HG02852 (cell line): Measurements from ENCODE around the gene CROCC.
A peak's percentile ranks its signal among the peaks of the same experiment; 100 is the strongest.
"Not testable (repeated sequence)": the region's sequence is repeated elsewhere in the genome, so short reads cannot be mapped to it uniquely, and the experiment has no call there.

Experiments
- ATAC-seq: cut with Tn5 transposase; IDR thresholded peaks from one replicate; pipeline ENCODE4 v1.9.1; 2021; ENCODE audit warnings: mild to moderate bottlenecking, moderate library complexity; ENCODE audit not compliant: unreplicated experiment

CROCC gene

GRCh38 chr1:16936580-16936979 is 14.8 kb downstream of the CROCC start:
- not testable (repeated sequence) for ATAC-seq

DNA sequence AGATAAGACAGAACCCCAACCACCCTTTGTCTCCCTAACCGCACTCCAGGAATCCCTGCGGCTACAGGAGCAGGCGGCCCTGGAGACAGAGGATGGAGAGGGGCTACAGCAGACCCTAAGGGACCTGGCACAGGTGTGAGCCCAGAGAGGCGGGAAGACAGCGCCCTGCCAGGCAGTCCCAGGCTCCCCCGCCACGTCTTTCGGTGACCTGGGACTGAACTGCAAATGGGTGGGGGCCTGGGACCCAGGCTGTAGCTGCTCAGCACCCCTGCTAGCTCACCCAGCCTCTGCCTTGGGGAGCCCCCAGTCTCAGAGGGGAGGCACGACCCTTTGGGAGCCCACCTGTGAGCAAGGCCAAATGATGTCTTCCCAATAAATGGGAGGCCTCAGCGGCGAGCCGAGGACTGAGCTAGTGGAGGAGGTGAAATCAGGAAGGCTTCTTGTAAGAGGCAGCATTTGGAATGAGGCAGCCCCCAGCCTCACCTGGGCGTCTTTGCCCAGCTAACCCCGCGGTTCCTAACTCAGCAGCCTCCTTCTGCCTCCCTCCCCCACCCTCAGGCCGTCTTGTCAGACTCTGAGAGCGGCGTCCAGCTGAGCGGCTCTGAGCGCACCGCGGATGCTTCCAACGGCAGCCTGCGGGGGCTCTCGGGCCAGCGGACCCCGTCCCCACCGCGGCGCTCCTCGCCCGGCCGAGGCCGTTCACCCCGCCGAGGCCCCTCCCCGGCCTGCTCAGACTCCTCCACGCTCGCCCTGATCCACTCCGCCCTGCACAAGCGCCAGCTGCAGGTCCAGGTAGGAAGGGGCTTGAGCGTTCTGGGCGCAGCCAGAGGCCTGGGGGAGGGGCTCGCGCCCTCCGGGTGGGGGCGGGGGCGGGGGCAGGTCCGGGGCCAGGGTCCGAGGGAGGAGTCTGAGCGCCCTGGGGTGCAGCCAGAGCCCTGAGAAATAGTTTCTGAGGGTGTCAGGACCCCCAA is 16.9 kb downstream of the CROCC start:
- ATAC-seq: no peak

DNA sequence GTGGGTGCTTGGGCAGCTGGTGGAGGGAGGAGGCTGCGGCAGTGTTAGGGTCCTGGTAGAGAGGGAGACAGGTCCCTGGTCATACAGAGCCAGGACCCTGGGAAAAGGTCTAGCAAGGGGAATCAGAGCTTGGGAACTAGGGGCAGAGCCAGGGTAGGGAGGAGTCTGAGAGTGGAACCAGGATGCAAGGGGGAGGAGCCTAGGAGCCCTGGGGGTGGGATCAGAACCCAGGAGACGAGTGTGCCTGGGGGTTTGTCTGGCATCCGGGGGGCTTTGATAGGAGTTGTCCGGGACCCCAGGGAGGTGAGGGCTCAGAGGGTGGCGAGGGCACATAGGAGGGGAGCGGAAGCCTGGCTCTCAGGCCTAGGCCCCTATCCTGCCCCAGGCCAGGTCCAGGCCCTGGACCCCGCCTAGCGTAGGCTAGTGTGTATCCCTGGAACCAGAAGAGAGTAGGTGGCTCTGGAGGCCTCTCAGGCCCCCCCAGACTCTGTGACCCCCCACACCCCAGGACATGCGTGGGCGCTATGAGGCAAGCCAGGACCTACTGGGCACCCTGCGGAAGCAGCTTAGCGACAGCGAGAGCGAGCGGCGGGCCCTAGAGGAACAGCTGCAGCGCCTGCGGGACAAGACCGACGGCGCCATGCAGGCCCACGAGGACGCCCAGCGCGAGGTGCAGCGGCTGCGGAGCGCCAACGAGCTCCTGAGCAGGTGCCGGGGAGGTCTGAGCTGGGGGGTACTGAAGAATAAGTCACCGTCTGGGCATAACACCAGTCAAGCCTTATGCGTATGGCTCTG is 17.9 kb downstream of the CROCC start:
- ATAC-seq: not testable (repeated sequence)

DNA sequence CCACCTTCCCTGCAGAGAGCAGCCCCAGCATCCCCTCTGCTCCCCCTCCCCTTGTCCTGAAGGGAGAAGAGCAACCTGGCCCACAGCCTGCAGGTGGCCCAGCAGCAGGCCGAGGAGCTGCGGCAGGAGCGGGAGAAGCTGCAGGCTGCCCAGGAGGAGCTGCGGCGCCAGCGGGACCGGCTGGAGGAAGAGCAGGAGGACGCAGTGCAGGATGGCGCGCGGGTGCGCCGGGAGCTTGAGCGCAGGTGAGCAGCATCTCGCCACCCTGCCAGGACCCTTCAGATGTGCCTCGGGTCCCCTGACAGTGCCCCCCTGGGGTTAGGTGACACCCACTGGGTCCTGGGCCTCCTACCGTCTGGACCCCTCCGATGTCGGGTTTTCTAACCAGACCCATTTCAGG is 22.3 kb downstream of the CROCC start:
- ATAC-seq: no peak

DNA sequence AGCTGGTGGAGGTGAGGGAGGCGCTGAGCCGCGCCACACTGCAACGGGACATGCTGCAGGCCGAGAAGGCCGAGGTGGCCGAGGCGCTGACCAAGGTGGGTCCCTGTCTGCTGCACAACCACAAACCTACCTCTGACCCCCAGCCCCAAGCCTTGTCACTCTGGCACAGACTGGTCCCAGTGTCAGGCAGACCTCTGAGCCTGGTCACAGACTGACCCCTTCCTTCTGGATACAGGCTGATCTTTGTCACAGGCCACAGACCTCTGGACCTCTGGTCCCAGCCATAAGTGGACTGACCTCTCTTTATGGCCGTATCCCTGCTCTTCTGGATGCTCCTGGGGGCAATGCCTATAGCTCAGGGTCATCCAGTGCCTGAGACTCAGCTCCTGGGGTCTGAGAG is 23.8 kb downstream of the CROCC start:
- not testable (repeated sequence) for ATAC-seq

DNA sequence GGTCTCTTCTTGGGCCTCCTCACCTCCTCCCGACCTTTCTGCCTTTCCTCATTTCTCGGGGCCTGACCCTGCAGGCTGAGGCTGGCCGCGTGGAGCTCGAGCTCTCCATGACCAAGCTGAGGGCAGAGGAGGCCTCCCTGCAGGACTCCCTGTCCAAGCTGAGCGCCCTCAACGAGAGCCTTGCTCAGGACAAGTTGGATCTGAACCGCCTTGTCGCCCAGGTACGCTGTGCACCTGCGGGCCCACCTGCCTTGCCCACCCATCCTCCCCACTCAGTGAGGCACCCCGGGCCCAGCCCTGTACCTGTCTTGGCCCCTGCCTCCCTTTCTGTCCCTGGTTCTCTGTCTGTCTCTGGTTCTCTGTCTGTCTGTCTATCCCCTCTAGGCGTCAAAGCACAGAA is 24.5 kb downstream of the CROCC start:
- not testable (repeated sequence) for ATAC-seq

- ATAC-seq: no peak
Observed at GRCh38 chr1:16946646-16947045, 24.9 kb downstream of the CROCC start.

- ATAC-seq: not testable (repeated sequence)
Observed at GRCh38 chr1:16948282-16948891, 26.7 kb downstream of the CROCC start.

- not testable (repeated sequence) for ATAC-seq
Observed at GRCh38 chr1:16949026-16949425, 27.3 kb downstream of the CROCC start.

DNA sequence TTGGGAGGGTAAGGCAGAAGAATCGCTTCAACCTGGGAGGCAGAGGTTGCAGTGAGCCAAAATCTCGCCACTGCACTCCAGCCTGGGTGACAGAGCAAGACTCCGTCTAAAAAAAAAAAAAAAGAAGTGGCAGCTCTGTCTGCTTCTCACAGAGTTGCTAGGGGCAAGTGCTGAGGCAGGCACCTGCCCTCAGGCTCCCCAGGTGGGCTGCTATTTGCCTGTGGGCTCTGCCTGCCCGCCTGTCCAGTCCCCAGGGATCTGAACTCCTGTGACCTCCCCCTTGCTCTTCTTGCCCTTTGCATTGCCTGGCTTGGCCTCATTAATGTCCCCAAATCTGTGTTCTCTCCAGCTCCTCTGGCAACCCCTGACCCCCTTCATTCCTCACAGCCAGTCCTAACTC is 30.6 kb downstream of the CROCC start:
- ATAC-seq: not testable (repeated sequence)

- ATAC-seq: no peak
Observed at GRCh38 chr1:16954579-16954978, 32.8 kb downstream of the CROCC start.

GRCh38 chr1:16955186-16955585 is 33.5 kb downstream of the CROCC start:
- ATAC-seq: no peak

DNA sequence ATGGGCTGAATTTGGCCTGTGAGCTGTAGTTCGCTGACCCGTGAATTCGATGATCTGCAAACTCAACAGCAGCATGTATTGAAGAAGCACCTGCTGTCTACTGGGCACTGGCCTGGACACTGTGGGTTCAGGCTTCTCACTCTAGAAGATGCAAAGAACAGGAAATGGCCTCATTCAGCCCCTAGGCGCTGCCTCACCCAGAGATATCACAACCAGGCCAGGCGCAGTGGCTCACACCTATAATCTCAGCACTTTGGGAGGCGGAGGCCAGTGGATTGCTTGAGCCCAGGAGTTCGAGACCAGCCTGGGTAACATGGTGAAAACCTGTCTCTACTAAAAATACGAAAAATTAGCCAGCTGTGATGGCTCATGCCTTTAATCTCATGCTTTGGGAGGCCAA is 35.0 kb downstream of the CROCC start:
- ATAC-seq: no peak

GRCh38 chr1:16957731-16958130 is 36.0 kb downstream of the CROCC start:
- ATAC-seq: no peak

- ATAC-seq: no peak
Observed at GRCh38 chr1:16958475-16958874, 36.7 kb downstream of the CROCC start.

DNA sequence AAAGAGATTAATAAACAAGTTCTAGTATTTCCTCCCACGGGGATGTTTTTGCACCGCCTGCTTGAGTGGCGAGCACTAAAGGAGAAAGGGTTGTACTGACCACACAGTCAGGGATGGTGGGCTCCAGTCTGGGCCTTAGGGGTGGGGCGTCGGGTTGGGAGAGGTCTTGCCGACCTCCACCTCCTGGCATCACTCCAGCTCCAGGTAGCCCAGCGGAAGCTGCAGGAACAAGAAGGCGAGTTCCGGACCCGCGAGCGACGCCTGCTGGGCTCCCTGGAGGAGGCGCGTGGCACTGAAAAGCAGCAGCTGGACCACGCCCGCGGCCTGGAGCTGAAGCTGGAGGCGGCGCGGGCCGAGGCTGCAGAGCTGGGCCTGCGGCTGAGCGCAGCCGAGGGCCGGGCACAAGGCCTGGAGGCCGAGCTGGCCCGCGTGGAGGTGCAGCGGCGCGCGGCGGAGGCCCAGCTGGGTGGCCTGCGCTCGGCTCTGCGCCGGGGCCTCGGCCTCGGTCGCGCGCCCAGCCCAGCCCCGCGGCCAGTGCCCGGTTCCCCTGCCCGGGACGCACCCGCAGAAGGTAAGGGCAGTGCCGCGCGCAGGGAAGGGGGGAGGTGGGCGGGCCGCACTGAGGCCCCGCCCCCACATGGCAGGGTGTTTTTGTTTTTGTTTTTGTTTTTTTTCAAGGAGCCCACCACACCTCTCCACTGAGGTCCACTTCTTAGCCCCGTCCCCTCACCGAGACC is 39.0 kb downstream of the CROCC start:
- ATAC-seq: peak; percentile 62

- no peak for ATAC-seq
Observed at GRCh38 chr1:16961297-16962133, 39.8 kb downstream of the CROCC start.

DNA sequence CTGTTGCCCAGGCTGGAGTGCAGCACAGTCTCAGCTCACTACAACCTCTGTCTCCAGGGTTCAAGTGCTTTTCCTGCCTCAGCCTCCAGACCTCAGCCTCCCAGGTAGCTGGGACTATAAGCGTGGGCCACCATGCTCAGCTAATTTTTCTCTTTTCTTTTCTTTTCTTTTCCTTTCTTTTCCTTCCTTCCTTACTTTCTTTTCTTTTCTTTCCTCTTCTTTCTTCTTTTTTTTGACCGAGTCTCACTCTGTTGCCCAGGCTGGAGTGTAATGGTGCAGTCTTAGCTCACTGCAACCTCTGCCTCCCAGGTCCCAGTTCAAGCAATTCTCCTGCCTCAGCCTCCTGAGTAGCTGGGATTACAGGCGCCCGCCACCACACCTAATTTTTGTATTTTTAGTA is 42.4 kb downstream of the CROCC start:
- not testable (repeated sequence) for ATAC-seq

DNA sequence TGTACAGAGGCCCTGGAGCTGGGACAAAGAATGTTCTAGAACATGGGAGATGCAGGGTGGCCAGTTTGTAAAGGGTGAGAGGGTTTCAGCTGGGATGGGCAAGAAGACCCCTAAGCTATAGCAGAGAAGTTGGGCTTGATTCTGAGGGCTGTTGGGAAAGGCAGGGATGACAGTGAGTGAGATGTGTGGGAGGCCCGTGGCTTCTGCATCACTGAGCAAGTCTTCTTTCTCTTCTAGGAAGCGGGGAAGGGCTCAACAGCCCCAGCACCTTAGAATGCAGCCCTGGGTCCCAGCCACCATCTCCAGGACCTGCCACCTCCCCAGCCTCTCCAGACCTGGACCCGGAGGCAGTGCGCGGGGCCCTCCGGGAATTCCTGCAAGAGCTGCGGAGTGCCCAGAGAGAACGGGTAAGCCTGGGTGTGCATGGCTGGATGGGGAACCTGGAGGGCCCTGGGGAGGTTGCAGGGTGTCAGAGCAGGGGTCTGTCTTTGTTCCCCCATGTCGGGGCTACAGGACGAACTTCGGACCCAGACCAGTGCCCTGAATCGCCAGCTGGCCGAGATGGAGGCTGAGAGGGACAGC is 43.8 kb downstream of the CROCC start:
- ATAC-seq: no peak
